K562 (cell line): ENCODE measurements around the gene TMPO. TPM values are rescaled to one million over a fixed set of nuclear protein-coding genes. Genes with fewer than 3 reads are reported as not detected.

Experiments used
- ADNP ChIP-seq: fragments of 200-800 bp; sonication (Bioruptor generic); IDR thresholded peaks from 2 replicates; pipeline ENCODE4 v1.6.1; 2016; ENCODE audit warnings: missing genetic modification characterization, missing compliant biosample characterization
- ATF1 ChIP-seq, 2 experiments: fragments of 450-650 bp in 1 of 2; IDR thresholded peaks; 2 replicates each; pipeline ENCODE4 v1.6.1; 2016; ENCODE audit warnings: missing compliant biosample characterization in 1 of 2, missing genetic modification characterization in 1 of 2
- BRD9 ChIP-seq: fragments of 450-650 bp; IDR thresholded peaks from 2 replicates; pipeline ENCODE4 v1.6.1; 2018; ENCODE audit warnings: low read depth; ENCODE audit not compliant: partially characterized antibody
- BRF1 ChIP-seq: IDR thresholded peaks from 3 replicates; pipeline ENCODE4 v1.6.1; 2011; ENCODE audit warnings: borderline replicate concordance, mild to moderate bottlenecking; ENCODE audit not compliant: insufficient read length; ENCODE audit errors: extremely low read depth
- CBX1 ChIP-seq: sonication (generic); IDR thresholded peaks from 2 replicates; pipeline ENCODE4 v1.6.1; 2016; ENCODE audit warnings: antibody characterized with exemption, low read depth, mild to moderate bottlenecking
- ELF2 ChIP-seq: fragments of 250-450 bp; sonication (Bioruptor Pico); IDR thresholded peaks from 2 replicates; pipeline ENCODE4 v1.5.0; 2021; ENCODE audit warnings: mild to moderate bottlenecking
- EP300 ChIP-seq: IDR thresholded peaks from 2 replicates; pipeline ENCODE4 v1.6.1; 2012; ENCODE audit warnings: low read length, improper control_type of control experiment
- ETS1 ChIP-seq: conservative IDR thresholded peaks from 2 replicates; pipeline ENCODE4 v1.6.1; 2011; ENCODE audit warnings: low read depth, mild to moderate bottlenecking, low read length; ENCODE audit not compliant: control insufficient read depth
- HNRNPLL ChIP-seq: fragments of 200-400 bp; formaldehyde crosslinking; IDR thresholded peaks from 2 replicates; pipeline ENCODE4 v1.6.1; 2017; ENCODE audit warnings: low read length, low read depth, mild to moderate bottlenecking; ENCODE audit not compliant: poor library complexity, severe bottlenecking
- NCOA2 ChIP-seq, 2 experiments: fragments of 450-650 bp; IDR thresholded peaks; 2 replicates each; pipeline ENCODE4 v1.6.1; 2018; ENCODE audit warnings: mild to moderate bottlenecking in 2 of 2, moderate library complexity in 1 of 2; ENCODE audit not compliant: partially characterized antibody in 2 of 2
- NFE2 ChIP-seq: IDR thresholded peaks from 2 replicates; pipeline ENCODE4 v1.6.1; 2014; ENCODE audit warnings: antibody characterized with exemption, low read depth
- PKNOX1 ChIP-seq: fragments of 450-650 bp; IDR thresholded peaks from 2 replicates; pipeline ENCODE4 v1.6.1; 2016
- POLR2B ChIP-seq: fragments of 450-650 bp; IDR thresholded peaks from 2 replicates; pipeline ENCODE4 v1.6.1; 2018; ENCODE audit warnings: low read depth; ENCODE audit not compliant: partially characterized antibody
- RB1 ChIP-seq: fragments of 450-650 bp; IDR thresholded peaks from 2 replicates; pipeline ENCODE4 v1.6.1; 2017; ENCODE audit warnings: low read depth, mild to moderate bottlenecking
- RBM15 ChIP-seq: fragments of 200-400 bp; formaldehyde crosslinking; IDR thresholded peaks from 2 replicates; pipeline ENCODE4 v1.6.1; 2018; ENCODE audit warnings: mild to moderate bottlenecking, low read length, moderate library complexity; ENCODE audit not compliant: insufficient read depth
- RHOXF2B ChIP-seq: fragments of 250-450 bp; sonication (Bioruptor Pico); conservative IDR thresholded peaks from 2 replicates; pipeline ENCODE4 v1.5.1; 2021
- SMAD4 ChIP-seq: fragments of 250-450 bp; sonication (Bioruptor Pico); conservative IDR thresholded peaks from 2 replicates; pipeline ENCODE4 v1.8.0; 2021; ENCODE audit warnings: inconsistent platforms, mild to moderate bottlenecking, moderate library complexity
- STAT5A ChIP-seq: IDR thresholded peaks from 2 replicates; pipeline ENCODE4 v1.6.1; 2012; ENCODE audit warnings: low read length, inconsistent platforms, borderline replicate concordance
- TFAM ChIP-seq: fragments of 250-450 bp; sonication (Bioruptor Pico); conservative IDR thresholded peaks from 2 replicates; pipeline ENCODE4 v1.5.0; 2021; ENCODE audit warnings: mild to moderate bottlenecking, moderate library complexity
- UBTF ChIP-seq, 2 experiments: IDR thresholded peaks; 2 replicates each; pipeline ENCODE4 v1.6.1; 2012; ENCODE audit warnings: improper control_type of control experiment in 2 of 2, low read depth in 2 of 2, low read length in 2 of 2, borderline replicate concordance in 1 of 2
- USF2 ChIP-seq: sonication (generic); formaldehyde crosslinking; IDR thresholded peaks from 2 replicates; pipeline ENCODE4 v1.5.0; 2020; ENCODE audit warnings: missing genetic modification reagents
- XRCC4 ChIP-seq: IDR thresholded peaks from one replicate; pipeline ENCODE4 v1.6.1; 2011; ENCODE audit not compliant: insufficient read depth, insufficient read length; ENCODE audit errors: extremely low read depth
- ZNF668 ChIP-seq: fragments of 250-450 bp; sonication (Bioruptor Pico); IDR thresholded peaks from 2 replicates; pipeline ENCODE4 v1.8.0; 2022; ENCODE audit warnings: mild to moderate bottlenecking, inconsistent platforms
- ZNF785 ChIP-seq: fragments of 250-450 bp; sonication (Bioruptor Pico); IDR thresholded peaks from 2 replicates; pipeline ENCODE4 v1.4.0; 2020; ENCODE audit warnings: mild to moderate bottlenecking
- polyA plus RNA-seq, 8 experiments: library from polyadenylated mRNA; depleted of rRNA in 4 of 8; stranded (reverse) in 5 of 8; unstranded in 3 of 8; fragments of >200 nt; fragmentation: Nextera tagmentation in 2 of 8; fragmentation: Illumina TruSeq in 1 of 8; extraction: Ambion mirVana in 2 of 8; extraction: Trizol in 1 of 8; gene quantifications; 2 replicates each; pipeline versions ENCODE4 v1.2.1 to v1.2.3, GENCODE V29; 2011 to 2014; ENCODE audit warnings: inconsistent platforms in 1 of 8, missing spikeins in 1 of 8
- total RNA-seq, 7 experiments: library from RNA; depleted of rRNA in 6 of 7; stranded (reverse); fragments of >200 nt in 6 of 7; fragmentation: Illumina TruSeq in 2 of 7; extraction: Trizol in 2 of 7; gene quantifications; 2 replicates each; pipeline versions ENCODE4 v1.2.1 to v1.2.3, GENCODE V29; 2011 to 2021; ENCODE audit warnings: low replicate concordance in 1 of 7
- TF ChIP-seq, protein P1 (sequence below): fragments of 250-450 bp; sonication (Bioruptor Pico); IDR thresholded peaks from 2 replicates; pipeline ENCODE4 v1.6.1; 2021; ENCODE audit warnings: mild to moderate bottlenecking

Gene TMPO
- total and polyA plus RNA-seq, 9 of the 15 experiments (the other 6 are each of a cell fraction or from before 2014, with no cell fraction given): 62.1 to 263 (median 182) TPM

DNA sequence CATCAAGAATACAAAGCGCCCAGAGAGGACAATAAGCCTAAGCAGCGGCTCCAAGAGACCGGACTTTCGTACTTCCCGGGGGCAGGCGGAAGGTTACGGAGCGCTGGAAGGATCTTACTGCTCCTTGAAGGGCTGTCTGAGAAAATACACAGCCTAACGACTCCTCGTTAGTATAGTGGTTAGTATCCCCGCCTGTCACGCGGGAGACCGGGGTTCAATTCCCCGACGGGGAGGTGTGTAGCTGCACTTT is 12.1 kb upstream of the TMPO start (continued):
- TF ChIP-seq PKNOX1 (peak; percentile 72), ETS1 (peak; percentile 87), ELF2 (CRISPR knock-in tag) (no peak), STAT5A (peak; percentile 6; the same call in 1 of the 2 replicates), CBX1 (0 out of 2 replicates have a peak, but pooled peaks have one; percentile 22), ZNF668 (CRISPR knock-in tag) (0 out of 2 replicates have a peak, but pooled peaks have one; percentile 68), POLR2B (no peak), BRF1 (peak; percentile 36), NFE2 (0 out of 2 replicates have a peak, but pooled peaks have one; percentile 9), RB1 (peak; percentile 55), TFAM (CRISPR knock-in tag) (no peak), NCOA2 (IDR thresholded peaks at IDR 0.05; ENCODE audit: partially characterized antibody in 2 of 2) (peak in 1 of 2 experiments; percentile 83), USF2 (CRISPR knock-in tag) (no peak), ADNP (no peak), HNRNPLL (peak; percentile 42), RHOXF2B (CRISPR knock-in tag) (0 out of 2 replicates have a peak, but pooled peaks have one; percentile 15), UBTF (IDR thresholded peaks at IDR 0.05; ENCODE audit: borderline replicate concordance in 1 of 2, low read depth in 2 of 2, low read length in 2 of 2) (peak in 1 of 2 experiments; percentile 79; a peak in 1 of 4 replicates), SMAD4 (0 out of 2 replicates have a peak, but pooled peaks have one; percentile 43), XRCC4 (no peak), BRD9 (peak; percentile 99), EP300 (peak; percentile 74), ZNF785 (CRISPR knock-in tag) (no peak), RBM15 (no peak), ATF1 (CRISPR knock-in tag; IDR thresholded peaks at IDR 0.05) (no peak), ATF1 (tag; IDR thresholded peaks at IDR 0.05) (no peak)
- TF ChIP-seq, protein P1, sequence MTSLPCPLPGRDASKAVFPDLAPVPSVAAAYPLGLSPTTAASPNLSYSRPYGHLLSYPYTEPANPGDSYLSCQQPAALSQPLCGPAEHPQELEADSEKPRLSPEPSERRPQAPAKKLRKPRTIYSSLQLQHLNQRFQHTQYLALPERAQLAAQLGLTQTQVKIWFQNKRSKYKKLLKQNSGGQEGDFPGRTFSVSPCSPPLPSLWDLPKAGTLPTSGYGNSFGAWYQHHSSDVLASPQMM: no peak
